ENCODE results near the gene IRS2. TPM values are rescaled to one million over a fixed set of nuclear protein-coding genes. Genes with fewer than 3 reads are reported as not detected.

IRS2 gene
- total and polyA plus RNA-seq, 2 of the 8 experiments (the other 6 are each of a cell fraction or from before 2014, with no cell fraction given) = 2.6 to 17.0 TPM

DNA sequence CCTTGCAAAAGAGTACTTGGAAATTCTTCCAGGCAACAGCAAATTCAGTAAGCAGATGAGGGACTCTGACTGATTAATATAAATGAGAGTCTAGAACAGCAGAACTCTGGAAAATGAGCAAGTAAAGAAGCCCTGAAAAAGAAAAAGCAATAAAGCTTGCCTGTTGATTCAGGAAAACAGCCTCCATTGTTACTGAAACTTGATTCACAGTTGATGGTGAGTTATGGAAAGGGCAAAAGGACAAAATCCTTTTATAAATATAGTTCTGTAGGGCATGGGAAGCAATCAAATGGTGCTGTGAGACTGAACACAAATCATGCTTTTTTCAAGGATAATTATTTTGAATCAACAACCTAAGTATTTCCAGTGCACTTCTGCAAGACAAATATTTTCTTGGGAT lies 67.7 kb downstream of the IRS2 start:
- no peak overlapping the region for H4K91ac ChIP-seq (replicated peaks; ENCODE audit: insufficient read length, low read length)
- H3K4me2 ChIP-seq (ENCODE audit: insufficient read depth in 1 of 2, low read depth in 2 of 2, low read length in 2 of 2) = no peak overlapping the region
- CTCF ChIA-PET (ENCODE audit: partially characterized antibody) = interaction anchor here (0.7 to 1.1 kb wide), 3 partner anchors 9 to 606 kb away, joined by 3 read pairs; no protein-coding TSS in a partner anchor
- no peak overlapping the region for H3K14ac ChIP-seq (ENCODE audit: insufficient read length)
- H3K27ac ChIP-seq (ENCODE audit: low read depth, low read length) = no peak overlapping the region
- no peak overlapping the region for H3K56ac ChIP-seq (replicated peaks; ENCODE audit: insufficient read length, low read depth, low read length)
- no peak overlapping the region for H4K5ac ChIP-seq (ENCODE audit: insufficient read length, low read depth, low read length)
- no peak overlapping the region for H3K23ac ChIP-seq (ENCODE audit: insufficient read length)
- H3K4ac ChIP-seq (replicated peaks; ENCODE audit: insufficient read length, low read depth, low read length) = no peak overlapping the region
- no peaks in the 10 kb centered on the region for H3K27me3 ChIP-seq (replicated peaks in 1 of 4; ENCODE audit: control insufficient read depth in 3 of 4, extremely low read depth in 1 of 4, insufficient read depth in 3 of 4, low read length in 3 of 4)
- H2AFZ ChIP-seq (ENCODE audit: low read length) = no peak overlapping the region
- FAIRE-seq (no peak), DNase-seq (ENCODE audit: low read depth in 1 of 2, low spot score in 2 of 2) (no peak)
- H2BK5ac ChIP-seq (ENCODE audit: low read depth, low read length) = no peak overlapping the region
- H3K9ac ChIP-seq (replicated peaks in 1 of 4; ENCODE audit: extremely low read depth in 1 of 4, low read depth in 3 of 4, low read length in 3 of 4) = no peak overlapping the region
- peaks cover 1 to 5% (median 3%) of the 10 kb centered on the region in 4 experiments; a peak in 3 of 7 replicates for H3K4me1 ChIP-seq (replicated peaks in 1 of 4; ENCODE audit: control insufficient read depth in 3 of 4, insufficient read depth in 4 of 4, low read length in 3 of 4)
- no peak overlapping the region for H4K8ac ChIP-seq (ENCODE audit: extremely low read depth, insufficient read depth, low read length)
- no peak overlapping the region for H3K4me3 ChIP-seq (ENCODE audit: extremely low read depth in 1 of 4, insufficient read depth in 2 of 4, low read depth in 3 of 4, low read length in 4 of 4)
- no peaks in the 10 kb centered on the region for H3K9me3 ChIP-seq (ENCODE audit: insufficient read depth in 2 of 2, low read depth in 1 of 2, low read length in 1 of 2)
- POLR2A ChIA-PET (ENCODE audit: partially characterized antibody) = no interaction called here
- no peak overlapping the region for H2BK120ac ChIP-seq (replicated peaks; ENCODE audit: low read depth, low read length)
- no peaks in the 10 kb centered on the region for H3K23me2 ChIP-seq (ENCODE audit: low read depth, low read length)
- H3K79me2 ChIP-seq (ENCODE audit: control insufficient read depth in 1 of 2, insufficient read depth in 2 of 2, low read length in 2 of 2) = no peaks in the 10 kb centered on the region
- no peak overlapping the region for H2BK15ac ChIP-seq (ENCODE audit: low read length)
- H3K36me3 ChIP-seq (ENCODE audit: control insufficient read depth in 2 of 4, insufficient read depth in 4 of 4, low read length in 3 of 4) = no peaks in the 10 kb centered on the region; a peak in 1 of 8 replicates
- H4K20me1 ChIP-seq (replicated peaks in 1 of 2; ENCODE audit: control insufficient read depth in 1 of 2, insufficient read depth in 2 of 2, low read length in 2 of 2) = no peaks in the 10 kb centered on the region
- H3K79me1 ChIP-seq (ENCODE audit: low read depth, low read length) = no peaks in the 10 kb centered on the region
- H3K18ac ChIP-seq (ENCODE audit: extremely low read depth, low read length) = no peak overlapping the region
- H2BK12ac ChIP-seq (ENCODE audit: low read depth, low read length) = no peak overlapping the region
- H2AK5ac ChIP-seq (ENCODE audit: low read depth, low read length) = no peak overlapping the region
- no peak overlapping the region for H2BK20ac ChIP-seq (ENCODE audit: low read length)
- TF ChIP-seq, protein P1, sequence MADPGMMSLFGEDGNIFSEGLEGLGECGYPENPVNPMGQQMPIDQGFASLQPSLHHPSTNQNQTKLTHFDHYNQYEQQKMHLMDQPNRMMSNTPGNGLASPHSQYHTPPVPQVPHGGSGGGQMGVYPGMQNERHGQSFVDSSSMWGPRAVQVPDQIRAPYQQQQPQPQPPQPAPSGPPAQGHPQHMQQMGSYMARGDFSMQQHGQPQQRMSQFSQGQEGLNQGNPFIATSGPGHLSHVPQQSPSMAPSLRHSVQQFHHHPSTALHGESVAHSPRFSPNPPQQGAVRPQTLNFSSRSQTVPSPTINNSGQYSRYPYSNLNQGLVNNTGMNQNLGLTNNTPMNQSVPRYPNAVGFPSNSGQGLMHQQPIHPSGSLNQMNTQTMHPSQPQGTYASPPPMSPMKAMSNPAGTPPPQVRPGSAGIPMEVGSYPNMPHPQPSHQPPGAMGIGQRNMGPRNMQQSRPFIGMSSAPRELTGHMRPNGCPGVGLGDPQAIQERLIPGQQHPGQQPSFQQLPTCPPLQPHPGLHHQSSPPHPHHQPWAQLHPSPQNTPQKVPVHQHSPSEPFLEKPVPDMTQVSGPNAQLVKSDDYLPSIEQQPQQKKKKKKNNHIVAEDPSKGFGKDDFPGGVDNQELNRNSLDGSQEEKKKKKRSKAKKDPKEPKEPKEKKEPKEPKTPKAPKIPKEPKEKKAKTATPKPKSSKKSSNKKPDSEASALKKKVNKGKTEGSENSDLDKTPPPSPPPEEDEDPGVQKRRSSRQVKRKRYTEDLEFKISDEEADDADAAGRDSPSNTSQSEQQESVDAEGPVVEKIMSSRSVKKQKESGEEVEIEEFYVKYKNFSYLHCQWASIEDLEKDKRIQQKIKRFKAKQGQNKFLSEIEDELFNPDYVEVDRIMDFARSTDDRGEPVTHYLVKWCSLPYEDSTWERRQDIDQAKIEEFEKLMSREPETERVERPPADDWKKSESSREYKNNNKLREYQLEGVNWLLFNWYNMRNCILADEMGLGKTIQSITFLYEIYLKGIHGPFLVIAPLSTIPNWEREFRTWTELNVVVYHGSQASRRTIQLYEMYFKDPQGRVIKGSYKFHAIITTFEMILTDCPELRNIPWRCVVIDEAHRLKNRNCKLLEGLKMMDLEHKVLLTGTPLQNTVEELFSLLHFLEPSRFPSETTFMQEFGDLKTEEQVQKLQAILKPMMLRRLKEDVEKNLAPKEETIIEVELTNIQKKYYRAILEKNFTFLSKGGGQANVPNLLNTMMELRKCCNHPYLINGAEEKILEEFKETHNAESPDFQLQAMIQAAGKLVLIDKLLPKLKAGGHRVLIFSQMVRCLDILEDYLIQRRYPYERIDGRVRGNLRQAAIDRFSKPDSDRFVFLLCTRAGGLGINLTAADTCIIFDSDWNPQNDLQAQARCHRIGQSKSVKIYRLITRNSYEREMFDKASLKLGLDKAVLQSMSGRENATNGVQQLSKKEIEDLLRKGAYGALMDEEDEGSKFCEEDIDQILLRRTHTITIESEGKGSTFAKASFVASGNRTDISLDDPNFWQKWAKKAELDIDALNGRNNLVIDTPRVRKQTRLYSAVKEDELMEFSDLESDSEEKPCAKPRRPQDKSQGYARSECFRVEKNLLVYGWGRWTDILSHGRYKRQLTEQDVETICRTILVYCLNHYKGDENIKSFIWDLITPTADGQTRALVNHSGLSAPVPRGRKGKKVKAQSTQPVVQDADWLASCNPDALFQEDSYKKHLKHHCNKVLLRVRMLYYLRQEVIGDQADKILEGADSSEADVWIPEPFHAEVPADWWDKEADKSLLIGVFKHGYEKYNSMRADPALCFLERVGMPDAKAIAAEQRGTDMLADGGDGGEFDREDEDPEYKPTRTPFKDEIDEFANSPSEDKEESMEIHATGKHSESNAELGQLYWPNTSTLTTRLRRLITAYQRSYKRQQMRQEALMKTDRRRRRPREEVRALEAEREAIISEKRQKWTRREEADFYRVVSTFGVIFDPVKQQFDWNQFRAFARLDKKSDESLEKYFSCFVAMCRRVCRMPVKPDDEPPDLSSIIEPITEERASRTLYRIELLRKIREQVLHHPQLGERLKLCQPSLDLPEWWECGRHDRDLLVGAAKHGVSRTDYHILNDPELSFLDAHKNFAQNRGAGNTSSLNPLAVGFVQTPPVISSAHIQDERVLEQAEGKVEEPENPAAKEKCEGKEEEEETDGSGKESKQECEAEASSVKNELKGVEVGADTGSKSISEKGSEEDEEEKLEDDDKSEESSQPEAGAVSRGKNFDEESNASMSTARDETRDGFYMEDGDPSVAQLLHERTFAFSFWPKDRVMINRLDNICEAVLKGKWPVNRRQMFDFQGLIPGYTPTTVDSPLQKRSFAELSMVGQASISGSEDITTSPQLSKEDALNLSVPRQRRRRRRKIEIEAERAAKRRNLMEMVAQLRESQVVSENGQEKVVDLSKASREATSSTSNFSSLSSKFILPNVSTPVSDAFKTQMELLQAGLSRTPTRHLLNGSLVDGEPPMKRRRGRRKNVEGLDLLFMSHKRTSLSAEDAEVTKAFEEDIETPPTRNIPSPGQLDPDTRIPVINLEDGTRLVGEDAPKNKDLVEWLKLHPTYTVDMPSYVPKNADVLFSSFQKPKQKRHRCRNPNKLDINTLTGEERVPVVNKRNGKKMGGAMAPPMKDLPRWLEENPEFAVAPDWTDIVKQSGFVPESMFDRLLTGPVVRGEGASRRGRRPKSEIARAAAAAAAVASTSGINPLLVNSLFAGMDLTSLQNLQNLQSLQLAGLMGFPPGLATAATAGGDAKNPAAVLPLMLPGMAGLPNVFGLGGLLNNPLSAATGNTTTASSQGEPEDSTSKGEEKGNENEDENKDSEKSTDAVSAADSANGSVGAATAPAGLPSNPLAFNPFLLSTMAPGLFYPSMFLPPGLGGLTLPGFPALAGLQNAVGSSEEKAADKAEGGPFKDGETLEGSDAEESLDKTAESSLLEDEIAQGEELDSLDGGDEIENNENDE (IDR thresholded peaks at IDR 0.05; ENCODE audit: insufficient replicate concordance, low read length) = no peak

Measured in H1 (cell line).